HG02938 (cell line): ENCODE data around the gene JAM3.
"Not testable (repeated sequence)": the region's sequence is repeated elsewhere in the genome, so short reads cannot be mapped to it uniquely, and the experiment has no call there.

Source experiments
- ATAC-seq: cut with Tn5 transposase; IDR thresholded peaks from one replicate; pipeline ENCODE4 v1.9.1; 2021; ENCODE audit warnings: mild to moderate bottlenecking, moderate library complexity; ENCODE audit not compliant: unreplicated experiment

The JAM3 gene

DNA sequence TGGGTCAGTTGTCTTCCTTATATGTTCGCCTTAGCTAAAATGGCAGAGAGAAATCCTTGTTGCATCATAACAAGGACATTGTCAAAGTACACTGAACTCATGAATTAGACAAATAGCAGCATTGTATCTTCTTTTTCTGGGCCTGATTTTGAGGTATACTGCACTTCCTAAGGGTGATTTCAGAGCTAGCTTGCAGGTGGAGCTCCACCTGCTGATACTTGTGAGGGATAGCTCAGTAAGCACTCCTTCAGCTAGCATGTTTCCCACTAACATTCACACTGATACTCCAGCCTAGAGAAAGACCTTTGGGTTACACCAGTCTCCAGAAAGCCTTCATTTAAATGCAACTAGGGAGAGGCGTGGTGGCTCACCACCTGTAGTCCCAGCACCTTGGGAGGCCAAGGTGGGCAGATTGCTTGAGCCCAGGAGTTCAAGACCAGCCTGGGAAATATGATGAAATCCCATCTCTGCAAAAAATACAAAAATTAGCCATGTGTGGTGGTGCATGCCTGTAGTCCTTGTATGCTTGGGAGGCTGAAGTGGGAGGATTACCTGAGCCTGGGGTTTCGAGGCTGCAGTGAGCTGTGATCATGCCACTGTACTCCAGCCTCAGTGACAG, 29.8 kb downstream of the JAM3 start:
- no peak for ATAC-seq

DNA sequence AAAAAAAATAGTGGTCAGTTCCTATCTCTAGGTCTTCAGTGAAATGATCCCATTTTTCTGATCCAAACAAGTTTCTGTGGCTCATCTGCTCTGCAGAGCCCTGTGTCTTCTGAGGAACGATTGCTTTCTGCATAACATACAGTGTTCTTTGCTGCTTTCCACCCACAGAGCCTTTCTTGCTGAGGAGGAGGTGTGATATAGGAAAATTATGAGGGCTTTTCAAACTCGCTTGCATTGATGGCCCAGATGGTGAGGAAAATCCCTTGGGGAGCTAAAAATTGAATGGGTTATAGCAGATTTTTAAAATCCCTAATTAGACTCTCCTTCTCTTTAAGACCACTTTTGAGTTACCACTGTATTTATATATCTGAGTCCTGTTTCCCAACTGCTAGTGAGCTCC, 31.3 kb downstream of the JAM3 start:
- ATAC-seq, result no peak

GRCh38 chr11:134101282-134101681, 32.4 kb downstream of the JAM3 start:
- no peak for ATAC-seq

DNA sequence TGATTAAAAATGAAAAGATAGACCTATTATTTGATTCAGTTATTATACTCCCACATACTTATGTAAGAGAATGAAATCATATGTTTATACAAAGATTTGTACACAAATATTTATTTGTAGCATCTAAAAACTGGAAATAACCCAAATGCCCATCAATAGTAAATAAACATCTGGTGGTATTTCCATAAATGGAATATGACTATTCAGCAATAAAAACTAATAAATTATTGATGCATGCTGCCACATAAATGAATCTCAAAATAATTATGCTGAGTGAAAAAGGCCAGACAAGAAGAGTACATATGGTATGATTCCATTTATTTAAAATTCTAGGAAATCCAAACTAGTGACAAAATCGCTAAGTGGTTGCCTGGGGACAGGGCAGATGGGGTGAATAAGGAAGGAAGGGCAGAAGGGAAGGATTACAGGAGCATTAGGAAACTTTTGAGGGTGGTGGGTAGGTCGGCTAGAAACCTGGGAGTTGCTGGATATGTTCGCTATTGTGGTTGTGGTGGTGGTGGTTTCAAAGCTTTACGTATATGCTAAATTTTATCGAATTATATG, 41.5 kb downstream of the JAM3 start:
- ATAC-seq, result no peak

- not testable (repeated sequence) for ATAC-seq
Observed at GRCh38 chr11:134113787-134114186, 44.9 kb downstream of the JAM3 start.

- ATAC-seq, result no peak
Observed at GRCh38 chr11:134116210-134116609, 47.3 kb downstream of the JAM3 start.

- ATAC-seq, result no peak
Observed at GRCh38 chr11:134118006-134118405, 49.1 kb downstream of the JAM3 start.

- no peak for ATAC-seq
Observed at GRCh38 chr11:134119094-134119493, 50.2 kb downstream of the JAM3 start.

GRCh38 chr11:134120143-134120850, 51.4 kb downstream of the JAM3 start:
- ATAC-seq, result no peak

DNA sequence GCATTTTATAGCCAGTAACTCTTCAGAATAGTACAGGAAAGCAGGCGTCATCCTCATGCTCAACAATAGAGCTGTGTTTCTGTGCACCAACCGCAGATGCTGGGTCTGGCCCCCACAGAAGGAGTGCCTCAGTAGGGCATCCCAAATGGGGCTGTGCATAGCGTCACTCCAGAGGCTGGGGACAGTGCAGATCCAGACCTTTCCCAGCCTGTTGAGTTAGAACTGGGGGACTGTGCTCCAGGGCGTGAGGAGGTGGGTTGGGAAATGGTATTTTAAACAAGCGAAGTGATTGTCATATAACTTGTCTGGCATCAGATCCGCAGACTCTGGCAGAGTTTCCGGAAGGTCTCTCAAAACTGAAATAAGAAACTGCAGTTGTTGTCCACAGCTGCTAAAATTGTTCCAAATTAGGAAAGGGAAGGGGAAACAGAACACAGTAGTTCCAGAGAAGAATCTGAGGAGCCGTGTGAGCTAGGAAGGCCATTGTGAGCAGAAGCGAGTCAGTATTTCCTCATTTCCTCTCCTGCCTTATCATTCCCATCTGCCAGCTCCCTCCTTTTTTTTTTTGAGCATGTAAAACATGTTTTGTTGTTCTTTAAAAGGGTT, 52.2 kb downstream of the JAM3 start:
- ATAC-seq, result no peak

GRCh38 chr11:134124660-134125451, 56.0 kb downstream of the JAM3 start:
- no peak for ATAC-seq

DNA sequence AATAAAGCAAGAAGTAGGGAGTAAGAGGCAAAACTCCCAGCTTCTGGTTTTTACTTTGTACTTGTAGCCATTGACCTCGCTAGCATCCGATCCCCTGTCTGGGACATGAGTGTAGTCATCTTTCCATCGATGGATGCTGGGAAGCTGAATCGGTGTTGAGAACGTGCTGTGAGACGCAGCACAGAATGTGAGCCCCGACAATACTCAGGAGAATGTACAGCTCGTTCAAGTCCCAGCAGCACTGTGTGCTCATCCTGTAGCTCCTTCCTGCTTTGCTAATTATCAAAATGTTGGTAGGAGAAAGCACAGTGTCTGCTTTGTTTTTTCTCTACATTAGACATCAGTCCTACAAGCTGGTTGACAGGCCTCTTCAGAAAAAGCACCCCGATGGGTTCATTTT, 56.6 kb downstream of the JAM3 start:
- ATAC-seq, result no peak

GRCh38 chr11:134126217-134126822, 57.4 kb downstream of the JAM3 start:
- no peak for ATAC-seq

- no peak for ATAC-seq
Observed at GRCh38 chr11:134131628-134132244, 62.9 kb downstream of the JAM3 start.

DNA sequence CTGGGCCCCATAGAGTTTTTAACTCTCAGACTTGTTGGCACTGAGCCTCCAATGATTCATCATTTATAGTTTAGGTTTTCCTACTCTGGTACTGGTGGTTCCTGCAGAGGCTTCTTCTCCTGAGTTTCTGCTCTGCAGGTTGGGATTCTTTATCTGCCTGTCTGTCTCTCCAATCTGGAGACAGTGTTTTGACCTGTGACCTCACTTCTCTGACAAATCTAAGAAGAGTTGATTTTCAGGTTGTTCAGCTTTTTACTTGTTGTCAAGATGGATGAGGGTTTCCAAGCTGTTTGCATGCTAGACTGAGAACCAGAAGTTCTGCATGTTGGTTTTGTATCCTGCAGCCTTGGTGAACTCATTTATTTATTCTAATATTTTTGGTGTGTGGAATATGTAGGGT, 63.9 kb downstream of the JAM3 start:
- no peak for ATAC-seq

DNA sequence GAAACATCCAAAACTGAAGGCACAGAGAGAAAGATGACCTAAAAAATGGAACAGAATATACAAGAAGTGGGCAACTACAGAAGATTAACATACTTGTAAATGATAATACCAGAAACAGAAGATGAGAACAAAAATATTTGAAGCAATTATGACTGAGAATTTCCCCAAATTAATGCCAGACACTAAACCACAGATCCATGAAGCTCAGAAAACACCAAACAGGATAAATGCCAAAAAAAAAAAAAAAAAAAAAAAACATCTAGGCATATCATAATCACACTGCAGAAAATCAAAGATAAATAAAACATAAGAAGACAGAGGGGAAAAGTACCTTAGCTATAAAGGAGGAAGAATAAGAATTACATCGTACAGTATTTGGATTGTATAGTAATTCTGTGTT, 65.3 kb downstream of the JAM3 start:
- no peak for ATAC-seq

DNA sequence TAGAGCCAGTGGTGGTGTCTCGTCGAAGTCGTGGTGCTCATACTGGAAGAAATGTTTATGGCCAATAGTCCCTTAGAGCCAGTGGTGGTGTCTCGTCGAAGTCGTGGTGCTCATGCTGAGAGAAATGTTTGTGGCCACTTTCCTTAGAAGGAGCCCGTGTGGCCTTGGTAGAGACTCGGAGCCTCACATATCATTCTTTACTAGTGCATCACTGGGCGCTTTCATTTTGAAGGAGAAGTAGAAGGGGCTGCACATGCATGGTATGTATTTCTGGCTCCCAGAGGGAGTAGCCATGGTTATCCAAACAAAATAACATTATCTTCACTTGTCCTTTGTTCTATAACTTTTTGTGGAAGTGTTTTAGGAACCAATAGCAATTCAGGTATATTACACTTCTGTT, 69.5 kb downstream of the JAM3 start:
- ATAC-seq, result no peak

DNA sequence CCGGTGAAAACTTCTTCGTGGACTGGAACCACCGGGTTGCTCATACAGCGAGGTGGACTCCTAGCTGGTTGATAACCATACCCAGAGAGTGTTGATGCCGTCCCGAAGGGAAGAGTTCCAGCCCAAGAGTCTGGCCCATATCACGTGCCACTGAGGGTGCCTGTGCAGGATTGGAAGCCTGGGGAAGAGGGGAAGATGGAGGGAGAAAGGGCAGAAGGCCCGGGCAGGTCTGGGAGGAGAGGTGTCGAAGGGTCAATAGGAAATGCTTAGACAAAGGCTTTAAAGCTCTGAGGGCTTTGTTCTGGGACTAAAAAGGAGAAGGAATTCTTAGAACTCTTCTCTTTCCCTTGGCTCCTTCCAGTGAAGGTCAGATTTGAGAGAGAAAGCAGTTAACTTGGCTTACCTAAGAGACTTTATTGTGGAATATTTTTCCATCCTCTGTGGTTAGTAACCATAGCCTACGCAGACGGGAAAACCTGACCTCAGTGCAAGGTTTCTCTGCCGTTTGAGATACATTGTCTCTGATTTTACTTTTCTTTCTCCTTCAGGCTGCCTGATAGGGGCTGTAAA, 70.5 kb downstream of the JAM3 start:
- no peak for ATAC-seq

- no peak for ATAC-seq
Observed at GRCh38 chr11:134139873-134140331, 71.0 kb downstream of the JAM3 start.

DNA sequence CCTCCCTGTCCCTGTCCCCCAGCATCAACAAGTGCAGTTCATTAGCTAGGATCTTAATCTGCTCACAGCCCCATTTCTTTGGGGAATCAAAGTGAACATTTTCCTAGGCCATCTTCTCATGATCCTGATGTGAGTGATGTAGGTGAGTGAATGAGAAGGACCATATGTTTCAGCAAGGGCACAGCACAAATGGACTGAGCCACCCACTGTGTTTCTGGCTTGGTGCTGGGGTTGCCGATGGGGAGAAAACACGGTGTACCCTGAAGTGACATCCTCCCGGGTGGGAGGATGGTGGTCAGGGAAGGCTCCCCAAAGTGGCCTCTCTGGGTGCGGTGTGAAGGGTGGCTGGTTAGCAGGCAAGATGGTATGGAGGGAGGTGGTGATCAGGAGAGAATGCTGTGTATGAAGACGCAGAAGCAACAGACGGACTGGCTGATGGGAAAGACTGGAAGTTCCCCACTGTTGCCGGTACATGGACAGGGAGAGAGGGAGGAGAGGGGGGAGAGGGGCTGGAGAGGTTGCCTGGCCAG, 72.2 kb downstream of the JAM3 start:
- ATAC-seq, result no peak
